HepG2 (cell line): ENCODE results near the gene SURF2. TPM values are rescaled to one million over a fixed set of nuclear protein-coding genes. Genes with fewer than 3 reads are reported as not detected.

ENCODE experiments used
- CEBPG ChIP-seq: IDR thresholded peaks from 2 replicates; pipeline ENCODE4 v1.6.1; 2016
- CHD4 ChIP-seq: fragments of 200-600 bp; sonication (generic); IDR thresholded peaks from 2 replicates; pipeline ENCODE4 v1.7.0; 2017; ENCODE audit warnings: mild to moderate bottlenecking, low read length, borderline replicate concordance
- FOXA1 ChIP-seq, 2 experiments: fragments of 450-650 bp in 1 of 2; sonication (generic) in 1 of 2; formaldehyde crosslinking in 1 of 2; IDR thresholded peaks; 2 replicates each; pipeline versions ENCODE4 v1.4.0 to v1.6.1; 2016 to 2020; ENCODE audit warnings: missing genetic modification reagents in 1 of 2
- GATAD2A ChIP-seq: IDR thresholded peaks from 2 replicates; pipeline ENCODE4 v1.6.1; 2016
- GMEB1 ChIP-seq: sonication (generic); formaldehyde crosslinking; IDR thresholded peaks from 2 replicates; pipeline ENCODE4 v1.5.1; 2020; ENCODE audit warnings: missing genetic modification reagents, mild to moderate bottlenecking, borderline replicate concordance
- GZF1 ChIP-seq: sonication (generic); formaldehyde crosslinking; IDR thresholded peaks from 2 replicates; pipeline ENCODE4 v1.5.1; 2020; ENCODE audit warnings: mild to moderate bottlenecking, missing genetic modification reagents
- HDAC2 ChIP-seq: sonication (generic); formaldehyde crosslinking; IDR thresholded peaks from 2 replicates; pipeline ENCODE4 v1.4.0; 2020; ENCODE audit warnings: missing genetic modification reagents
- HOXA3 ChIP-seq: sonication (generic); formaldehyde crosslinking; IDR thresholded peaks from 2 replicates; pipeline ENCODE4 v1.5.0; 2020; ENCODE audit warnings: missing genetic modification reagents
- KDM3A ChIP-seq: IDR thresholded peaks from 2 replicates; pipeline ENCODE4 v1.6.1; 2018; ENCODE audit warnings: low read depth, missing compliant biosample characterization
- NFKB2 ChIP-seq: sonication (generic); formaldehyde crosslinking; IDR thresholded peaks from 2 replicates; pipeline ENCODE4 v1.4.0; 2020; ENCODE audit warnings: missing genetic modification reagents, borderline replicate concordance
- NR2F1 ChIP-seq, 2 experiments: fragments of 450-650 bp in 1 of 2; formaldehyde crosslinking in 1 of 2; IDR thresholded peaks; 2 replicates each; pipeline versions ENCODE4 v1.5.0 to v1.6.1; 2016 to 2020; ENCODE audit warnings: mild to moderate bottlenecking in 1 of 2, missing compliant biosample characterization in 1 of 2, missing genetic modification reagents in 1 of 2, moderate library complexity in 1 of 2
- SOX6 ChIP-seq, 2 experiments: fragments of 450-650 bp in 1 of 2; sonication (generic) in 1 of 2; formaldehyde crosslinking in 1 of 2; IDR thresholded peaks; 2 replicates each; pipeline versions ENCODE4 v1.4.0 to v1.6.1; 2017 to 2020; ENCODE audit warnings: antibody characterized with exemption in 1 of 2, mild to moderate bottlenecking in 1 of 2, missing genetic modification reagents in 1 of 2
- TMF1 ChIP-seq: sonication (generic); formaldehyde crosslinking; IDR thresholded peaks from 2 replicates; pipeline ENCODE4 v1.8.1; 2022; ENCODE audit warnings: low read depth, missing genetic modification reagents
- ZBTB2 ChIP-seq: sonication (generic); formaldehyde crosslinking; IDR thresholded peaks from 2 replicates; pipeline ENCODE4 v1.8.0; 2022; ENCODE audit warnings: low read depth, missing genetic modification reagents
- ZBTB34 ChIP-seq: sonication (generic); formaldehyde crosslinking; IDR thresholded peaks from 2 replicates; pipeline ENCODE4 v1.8.0; 2022; ENCODE audit warnings: mild to moderate bottlenecking, missing genetic modification reagents
- ZHX2 ChIP-seq, 2 experiments: sonication (generic) in 1 of 2; formaldehyde crosslinking in 1 of 2; IDR thresholded peaks; 2 replicates each; pipeline versions ENCODE4 v1.6.1 to v1.9.0; 2014 to 2022; ENCODE audit warnings: antibody characterized with exemption in 1 of 2, borderline replicate concordance in 1 of 2, inconsistent platforms in 1 of 2, low read depth in 1 of 2, missing genetic modification reagents in 1 of 2
- ZNF234 ChIP-seq: sonication (generic); formaldehyde crosslinking; conservative IDR thresholded peaks from 2 replicates; pipeline ENCODE4 v1.5.1; 2020; ENCODE audit warnings: mild to moderate bottlenecking, missing genetic modification reagents
- ZNF367 ChIP-seq: sonication (generic); formaldehyde crosslinking; IDR thresholded peaks from 2 replicates; pipeline ENCODE4 v1.4.0; 2020; ENCODE audit warnings: missing genetic modification reagents, borderline replicate concordance
- ZNF703 ChIP-seq: sonication (generic); formaldehyde crosslinking; IDR thresholded peaks from 2 replicates; pipeline ENCODE4 v1.5.1; 2020; ENCODE audit warnings: missing genetic modification reagents, mild to moderate bottlenecking, moderate library complexity, borderline replicate concordance
- polyA plus RNA-seq, 8 experiments: library from polyadenylated mRNA; depleted of rRNA in 3 of 8; stranded (reverse) in 7 of 8; unstranded in 1 of 8; fragments of >200 nt; fragmentation: Illumina TruSeq in 4 of 8; extraction: Trizol in 4 of 8; gene quantifications; 2 replicates each; pipeline versions ENCODE4 v1.2.1 to v1.2.3, GENCODE V29; 2011 to 2016; ENCODE audit warnings: low read depth in 4 of 8, missing spikeins in 1 of 8, mixed read lengths in 1 of 8; ENCODE audit not compliant: insufficient read depth in 1 of 8
- total RNA-seq, 5 experiments: library from RNA; depleted of rRNA; stranded (reverse); fragments of >200 nt; fragmentation: Illumina TruSeq; extraction: Trizol; gene quantifications; 2 replicates each; pipeline ENCODE4 v1.2.3, GENCODE V29; 2016; ENCODE audit warnings: low read depth in 1 of 5

SURF2 gene
- total and polyA plus RNA-seq, 2 of the 13 experiments (the other 11 are each of a cell fraction or from before 2014, with no cell fraction given) = 6.3 to 13.6 TPM

GRCh38 chr9:133390713-133391112, 34.4 kb downstream of the SURF2 start (continued):
- TF ChIP-seq SOX6 (IDR thresholded peaks at IDR 0.05) (no peak), SOX6 (CRISPR knock-in tag; IDR thresholded peaks at IDR 0.05) (peak; percentile 17; the same call in 1 of the 2 replicates), ZBTB34 (CRISPR knock-in tag) (no peak), TMF1 (CRISPR knock-in tag) (no peak), GZF1 (CRISPR knock-in tag) (no peak), KDM3A (CRISPR knock-in tag) (no peak), ZBTB2 (no peak), ZNF703 (no peak), HDAC2 (CRISPR knock-in tag) (no peak), ZNF234 (CRISPR knock-in tag) (no peak), ZNF367 (CRISPR knock-in tag) (no peak), NFKB2 (CRISPR knock-in tag) (no peak), FOXA1 (IDR thresholded peaks at IDR 0.05) (no peak), FOXA1 (CRISPR knock-in tag; IDR thresholded peaks at IDR 0.05) (peak; percentile 45; the same call in 1 of the 2 replicates), GMEB1 (CRISPR knock-in tag) (no peak), GATAD2A (CRISPR knock-in tag) (peak; percentile 60; the same call in 1 of the 2 replicates), CHD4 (no peak), HOXA3 (CRISPR knock-in tag) (no peak), ZHX2 (IDR thresholded peaks at IDR 0.05; ENCODE audit: low read depth) (no peak), ZHX2 (CRISPR knock-in tag; IDR thresholded peaks at IDR 0.05; ENCODE audit: borderline replicate concordance) (no peak), NR2F1 (CRISPR knock-in tag; IDR thresholded peaks at IDR 0.05) (no peak), CEBPG (CRISPR knock-in tag) (peak; percentile 72; the same call in 1 of the 2 replicates)
